Measurements from ENCODE around the gene EPHA6.

Gene EPHA6

GRCh38 chr3:96813820-96814650, at the start of gene EPHA6:
Gene EPHA6, plus strand, starts transcription at chr3:96814594.
- peak; percentile 61 for DNase-seq (ENCODE audit: low spot score)

DNA sequence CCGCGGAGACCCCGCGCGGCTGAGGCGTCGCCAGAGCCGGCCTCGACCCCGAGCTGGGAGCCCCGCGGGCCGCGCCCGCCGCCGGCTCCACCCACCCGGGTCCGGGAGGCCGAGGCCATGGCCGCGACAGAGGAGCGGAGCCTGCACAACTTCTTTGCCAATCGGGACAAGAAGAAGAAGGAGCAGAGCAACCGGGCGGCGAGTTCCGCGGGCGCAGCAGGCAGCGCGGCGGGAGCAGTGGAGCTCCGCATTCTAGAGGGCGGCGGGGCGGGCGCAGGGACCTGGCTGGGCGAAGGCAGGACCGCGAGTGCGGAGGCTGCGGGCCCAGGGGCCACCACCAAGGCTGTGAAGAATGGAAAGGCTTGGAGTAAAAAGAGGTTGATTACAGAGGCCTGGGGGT, 37.6 kb upstream of the EPHA6 start:
- DNase-seq (ENCODE audit: low spot score) = no peak

DNA sequence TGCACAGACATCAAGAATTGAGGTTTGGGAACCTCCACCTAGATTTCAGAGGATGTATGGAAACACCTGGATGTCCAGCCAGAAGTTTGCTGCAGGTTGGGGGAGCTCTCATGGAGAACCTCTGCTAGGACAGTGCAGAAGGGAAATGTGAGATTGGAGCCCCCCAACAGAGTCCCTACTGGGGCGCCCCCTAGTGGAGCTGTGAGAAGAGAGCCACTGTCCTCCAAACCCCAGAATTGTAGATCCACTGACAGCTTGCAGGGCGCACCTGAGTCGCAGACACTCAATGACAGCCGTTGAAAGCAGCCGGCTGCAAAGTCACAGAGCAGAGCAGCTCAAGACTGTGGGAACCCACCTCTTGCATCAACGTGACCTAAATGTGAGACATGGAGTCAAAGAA, 34.6 kb upstream of the EPHA6 start:
- no peak for DNase-seq (ENCODE audit: low spot score)

DNA sequence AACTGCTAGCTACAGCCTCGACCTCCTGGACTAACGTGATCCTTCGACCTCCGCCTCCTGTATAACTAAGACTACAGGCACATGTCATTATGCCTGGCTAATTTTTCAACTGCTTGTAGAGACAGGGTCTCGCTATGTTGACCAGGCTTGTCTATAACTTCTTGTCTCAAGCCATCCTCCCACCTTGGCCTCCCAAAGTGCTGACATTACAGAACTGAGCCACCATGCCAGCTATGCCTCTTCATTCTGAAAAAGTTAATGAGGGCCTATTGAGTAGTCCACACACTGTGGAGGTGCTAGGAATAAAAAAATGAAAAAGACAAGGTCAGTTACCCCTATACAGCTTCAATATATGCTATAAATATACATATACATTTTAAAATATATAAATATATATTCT, 18.3 kb upstream of the EPHA6 start:
- DNase-seq (ENCODE audit: low spot score) = no peak

- DNase-seq (ENCODE audit: low spot score) = no peak
Observed at GRCh38 chr3:96803870-96804269, 10.5 kb upstream of the EPHA6 start.

DNA sequence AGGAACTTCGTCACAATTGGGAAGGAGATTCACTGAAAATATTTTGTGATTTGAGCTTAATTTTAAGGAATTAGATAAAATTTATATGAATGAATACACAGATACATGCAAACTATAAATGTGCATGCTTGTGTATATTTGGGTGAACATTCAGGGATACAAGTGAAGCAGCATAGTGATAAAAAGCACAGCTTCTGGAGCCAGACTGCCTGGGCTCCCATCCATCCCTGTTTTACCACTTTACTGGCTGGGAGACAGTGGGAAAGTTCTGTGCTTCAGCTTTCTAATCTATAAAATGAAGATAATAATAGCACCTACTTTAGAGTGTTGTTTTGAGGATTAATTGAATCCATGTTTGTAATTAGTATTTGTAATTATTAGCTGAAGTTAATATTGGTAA, 8.1 kb upstream of the EPHA6 start:
- DNase-seq (ENCODE audit: low spot score) = no peak

DNA sequence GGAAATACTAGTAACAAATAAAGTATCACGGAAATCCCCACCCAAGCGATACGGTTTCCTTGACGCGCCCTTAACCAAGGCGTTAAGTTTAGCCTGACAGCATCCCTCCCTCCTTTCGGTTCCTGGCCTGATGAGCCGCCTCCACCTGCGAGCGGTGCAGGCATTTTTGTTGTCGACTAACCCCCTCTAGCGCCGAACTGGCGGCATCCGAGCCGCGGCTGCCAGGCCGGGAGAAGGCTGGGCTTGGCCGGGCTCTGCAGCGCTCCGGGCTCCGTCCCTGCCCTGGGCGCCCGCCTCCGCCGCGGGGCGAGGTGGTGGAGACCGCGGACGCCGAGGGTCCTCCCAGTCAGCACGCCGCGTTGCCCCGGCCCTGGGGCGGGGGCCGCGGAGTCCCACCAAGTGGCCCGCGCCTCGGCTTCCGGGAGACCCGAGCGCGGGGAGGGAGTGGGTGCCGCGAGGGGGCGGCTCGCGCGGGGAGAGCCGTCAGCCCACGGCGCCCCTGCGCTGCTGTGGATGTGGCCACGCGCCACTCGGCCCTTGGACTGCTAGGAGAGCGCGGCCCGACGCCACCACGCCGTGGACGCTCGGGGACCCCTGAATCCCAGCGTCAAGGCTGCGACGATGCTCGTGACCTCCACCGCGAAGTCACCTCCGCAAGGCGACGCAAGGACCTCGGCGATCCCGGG, 1.1 kb upstream of the EPHA6 start:
- peak; percentile 84 for DNase-seq (ENCODE audit: low spot score)

DNA sequence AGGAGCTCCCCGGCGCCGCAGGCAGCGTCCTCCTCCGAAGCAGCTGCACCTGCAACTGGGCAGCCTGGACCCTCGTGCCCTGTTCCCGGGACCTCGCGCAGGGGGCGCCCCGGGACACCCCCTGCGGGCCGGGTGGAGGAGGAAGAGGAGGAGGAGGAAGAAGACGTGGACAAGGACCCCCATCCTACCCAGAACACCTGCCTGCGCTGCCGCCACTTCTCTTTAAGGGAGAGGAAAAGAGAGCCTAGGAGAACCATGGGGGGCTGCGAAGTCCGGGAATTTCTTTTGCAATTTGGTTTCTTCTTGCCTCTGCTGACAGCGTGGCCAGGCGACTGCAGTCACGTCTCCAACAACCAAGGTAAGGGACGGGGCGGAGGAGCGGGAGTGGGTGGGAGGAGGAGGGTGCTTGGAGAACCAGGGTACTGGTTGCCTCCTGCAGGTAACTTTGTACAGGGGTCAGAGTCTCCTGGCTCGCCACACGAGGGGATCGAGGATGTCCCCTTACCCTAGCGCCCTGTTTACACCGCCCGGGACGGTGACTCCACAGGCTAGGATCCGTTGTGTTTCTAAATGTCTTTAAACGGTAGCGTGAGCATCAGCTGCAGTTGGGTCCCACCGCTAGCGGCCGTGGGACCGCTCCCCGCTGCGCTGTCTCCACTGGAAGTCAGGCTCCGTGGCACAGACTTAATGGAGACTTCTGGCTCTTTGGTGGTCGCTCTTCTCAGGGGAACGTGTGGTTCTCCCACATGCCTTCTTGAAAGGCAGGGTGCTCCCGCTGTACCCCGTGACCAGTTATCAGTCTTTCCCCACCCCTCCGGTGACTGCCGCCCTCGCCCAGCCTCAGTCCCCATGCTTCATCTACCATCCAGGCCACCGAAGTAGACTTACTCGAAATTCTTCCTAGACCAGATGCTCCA, 515 bp downstream of the EPHA6 start:
- no peak for DNase-seq (ENCODE audit: low spot score)

- no peak for DNase-seq (ENCODE audit: low spot score)
Observed at GRCh38 chr3:96831175-96831574, 16.8 kb downstream of the EPHA6 start.

GRCh38 chr3:96833301-96833700, 18.9 kb downstream of the EPHA6 start:
- DNase-seq (ENCODE audit: low spot score) = no peak

- no peak for DNase-seq (ENCODE audit: low spot score)
Observed at GRCh38 chr3:96836153-96836915, 21.9 kb downstream of the EPHA6 start.

GRCh38 chr3:96843505-96844203, 29.3 kb downstream of the EPHA6 start:
- DNase-seq (ENCODE audit: low spot score) = no peak

GRCh38 chr3:96844204-96844514, 29.8 kb downstream of the EPHA6 start:
- DNase-seq (ENCODE audit: low spot score) = no peak

GRCh38 chr3:96852849-96853248, 38.5 kb downstream of the EPHA6 start:
- no peak for DNase-seq (ENCODE audit: low spot score)

- DNase-seq (ENCODE audit: low spot score) = no peak
Observed at GRCh38 chr3:96860882-96861281, 46.5 kb downstream of the EPHA6 start.

DNA sequence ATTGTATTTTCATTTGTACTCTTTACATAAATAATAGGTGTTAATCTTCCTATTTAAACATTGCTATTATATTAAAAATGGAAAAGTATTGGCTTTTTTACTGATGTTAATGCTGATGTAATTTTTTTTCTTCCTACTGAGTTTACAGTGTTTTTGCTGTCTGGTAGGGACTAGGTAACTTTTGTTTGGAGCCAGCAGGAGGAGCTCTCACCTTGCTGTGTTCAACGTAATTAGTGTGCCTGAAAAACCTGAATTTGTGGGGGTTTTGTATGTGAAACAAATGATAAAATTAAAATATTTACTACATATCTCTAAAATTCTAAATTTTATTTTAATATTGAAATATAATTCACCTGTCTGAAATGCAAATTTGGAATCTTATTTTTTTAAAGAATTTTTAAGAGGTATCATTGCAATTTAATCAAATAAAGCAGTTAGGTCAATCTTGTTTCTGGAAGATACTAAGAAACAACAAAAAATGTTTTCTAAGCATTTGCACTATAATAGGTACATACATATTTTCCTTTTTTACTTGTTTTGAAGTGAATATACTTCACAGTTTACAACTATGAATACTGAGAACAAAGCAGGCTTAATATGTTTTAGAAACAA, 48.8 kb downstream of the EPHA6 start:
- peak; percentile 1 for DNase-seq (ENCODE audit: low spot score)

DNA sequence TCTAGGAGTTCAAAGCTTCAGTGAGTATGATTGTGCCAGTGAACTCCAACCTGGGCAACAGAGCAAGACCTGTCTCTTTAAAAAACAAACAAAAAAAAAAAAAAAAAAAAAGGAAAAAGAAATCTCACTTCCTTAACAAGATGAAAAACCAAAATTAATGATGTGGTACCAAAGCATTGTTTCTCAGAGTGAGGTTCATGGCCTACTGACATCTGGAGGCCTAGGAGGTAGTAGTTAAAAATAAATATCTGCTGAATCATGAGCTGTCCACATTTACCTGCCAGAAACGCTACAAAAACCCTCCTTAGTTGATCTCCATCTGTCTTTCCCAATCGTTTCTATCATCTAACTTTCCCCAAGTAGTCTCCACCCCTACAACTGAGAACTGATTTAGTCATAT, 51.2 kb downstream of the EPHA6 start:
- no peak for DNase-seq (ENCODE audit: low spot score)

- DNase-seq (ENCODE audit: low spot score) = no peak
Observed at GRCh38 chr3:96869316-96869715, 54.9 kb downstream of the EPHA6 start.

- DNase-seq (ENCODE audit: low spot score) = no peak
Observed at GRCh38 chr3:96877510-96877909, 63.1 kb downstream of the EPHA6 start.

- DNase-seq (ENCODE audit: low spot score) = no peak
Observed at GRCh38 chr3:96900031-96900430, 85.6 kb downstream of the EPHA6 start.

GRCh38 chr3:96900566-96900965, 86.2 kb downstream of the EPHA6 start:
- DNase-seq (ENCODE audit: low spot score) = no peak

Measured in AG08396 (cell line).